Lung (tissue), 12 donors: Measurements from ENCODE around the gene ZDHHC18. TPM values are rescaled to one million over a fixed set of nuclear protein-coding genes. Genes with fewer than 3 reads are reported as not detected.

ENCODE experiments used
- ATAC-seq: fragments of 200-7000 bp; cut with Tn5 transposase; one replicate; pipeline ENCODE4 v1.9.1; 2020; ENCODE audit warnings: moderate number of reproducible peaks; ENCODE audit not compliant: insufficient read depth, low FRiP score
- DNase-seq, 3 donors: peaks; one replicate each; pipeline ENCODE4 v3.0.0-alpha.2; 2013 to 2017
- H3K27ac ChIP-seq, 2 donors: one replicate each; pipeline ENCODE4 v1.5.1; 2013; ENCODE audit warnings: mild to moderate bottlenecking in 2 of 2, moderate library complexity in 2 of 2, control low read depth in 1 of 2, inconsistent platforms in 1 of 2, low read depth in 1 of 2, low read length in 1 of 2
- H3K27me3 ChIP-seq, 3 donors: one replicate each; pipeline ENCODE4 v1.5.1; 2013; ENCODE audit warnings: low read length in 2 of 3; ENCODE audit not compliant: control insufficient read depth in 3 of 3, insufficient read depth in 3 of 3
- H3K36me3 ChIP-seq, 4 donors: one replicate each; pipeline ENCODE4 v1.5.1; 2013; ENCODE audit warnings: low read length in 4 of 4, mild to moderate bottlenecking in 1 of 4, moderate library complexity in 1 of 4; ENCODE audit not compliant: control insufficient read depth in 4 of 4, insufficient read depth in 4 of 4
- H3K4me1 ChIP-seq, 5 donors: one replicate each; pipeline ENCODE4 v1.5.1; 2013; ENCODE audit warnings: low read length in 5 of 5, mild to moderate bottlenecking in 2 of 5, moderate library complexity in 1 of 5; ENCODE audit not compliant: control insufficient read depth in 5 of 5, insufficient read depth in 5 of 5
- H3K4me3 ChIP-seq: one replicate; pipeline ENCODE4 v1.5.1; 2013; ENCODE audit warnings: mild to moderate bottlenecking, control low read depth, moderate library complexity
- H3K9ac ChIP-seq, 2 donors: one replicate each; pipeline ENCODE4 v1.5.1; 2013; ENCODE audit warnings: low read length in 2 of 2, control low read depth in 1 of 2; ENCODE audit not compliant: insufficient read depth in 1 of 2
- H3K9me3 ChIP-seq, 4 donors: one replicate each; pipeline ENCODE4 v1.5.1; 2013; ENCODE audit warnings: low read length in 3 of 4, mild to moderate bottlenecking in 1 of 4, moderate library complexity in 1 of 4; ENCODE audit not compliant: control insufficient read depth in 4 of 4, insufficient read depth in 3 of 4
- CTCF ChIP-seq: IDR thresholded peaks from 2 replicates; pipeline ENCODE4 v1.5.1; 2012; ENCODE audit warnings: mild to moderate bottlenecking; ENCODE audit errors: control extremely low read depth, extremely low read depth
- WGBS, 2 donors: extraction: QIAGEN DNeasy Blood & Tissue Kit; methylation state at CpG; one replicate each; pipeline ENCODE4 v1.1.7; 2013; 5-methylcytosine and 5-hydroxymethylcytosine counted together
- polyA plus RNA-seq, 2 donors: library from polyadenylated mRNA; stranded (reverse); fragments of 200-250 nt; gene quantifications; one replicate each; pipeline ENCODE4 v1.2.1, GENCODE V29; 2013
- total RNA-seq, 2 donors: library from RNA; depleted of rRNA in 1 of 2; stranded (reverse); fragments of >200 nt in 1 of 2; gene quantifications; one replicate each; pipeline ENCODE4 v1.2.1, GENCODE V29; 2014 to 2021
- donor health status: control.
- donor health status: control.
- donor health status: Bipolar disorder and iron deficiency.
- donor health status: healthy.
- donor health status: DM: yes; HTN: yes; CAD: no.

Gene ZDHHC18
- total and polyA plus RNA-seq, 4 donors = 11.6 to 39.1 (median 18.3) TPM

GRCh38 chr1:26786437-26787380 is 39.8 kb upstream of the ZDHHC18 start:
- Histone ChIP-seq H3K9ac (peak overlapping the region; percentile 89 to 95), H3K4me1 (peaks cover 16 to 48% (median 40%) of the 10 kb centered on the region in 5 donors), H3K9me3 (no peaks in the 10 kb centered on the region), H3K27ac (peak overlapping the region; percentile 97 to 98), H3K4me3 (peak overlapping the region; percentile 66), H3K27me3 (no peaks in the 10 kb centered on the region), H3K36me3 (peaks cover 0 to 12% (median 1%) of the 10 kb centered on the region in 4 donors)
- peak; percentile 65 to 87 (median 80) for DNase-seq
- peak; percentile 13 for ATAC-seq
- WGBS, 2 donors = 2 to 4% methylated on average over 12 of the region's 12 CpGs
- no peak for TF ChIP-seq CTCF

- TF ChIP-seq CTCF = no peak
- no peak for DNase-seq
- Histone ChIP-seq H3K36me3 (peaks cover 0 to 14% (median 1%) of the 10 kb centered on the region in 4 donors), H3K27me3 (no peaks in the 10 kb centered on the region), H3K9me3 (no peaks in the 10 kb centered on the region), H3K27ac (peak overlapping the region; percentile 96 to 97), H3K4me3 (peak overlapping the region; percentile 66), H3K4me1 (peaks cover 16 to 48% (median 40%) of the 10 kb centered on the region in 5 donors), H3K9ac (peak overlapping the region; percentile 89 to 95)
- peak; percentile 1 for ATAC-seq
- 0 to 1% methylated on average over 11 of the region's 11 CpGs for WGBS, 2 donors
Measured at GRCh38 chr1:26787381-26787705, 39.1 kb upstream of the ZDHHC18 start.

DNA sequence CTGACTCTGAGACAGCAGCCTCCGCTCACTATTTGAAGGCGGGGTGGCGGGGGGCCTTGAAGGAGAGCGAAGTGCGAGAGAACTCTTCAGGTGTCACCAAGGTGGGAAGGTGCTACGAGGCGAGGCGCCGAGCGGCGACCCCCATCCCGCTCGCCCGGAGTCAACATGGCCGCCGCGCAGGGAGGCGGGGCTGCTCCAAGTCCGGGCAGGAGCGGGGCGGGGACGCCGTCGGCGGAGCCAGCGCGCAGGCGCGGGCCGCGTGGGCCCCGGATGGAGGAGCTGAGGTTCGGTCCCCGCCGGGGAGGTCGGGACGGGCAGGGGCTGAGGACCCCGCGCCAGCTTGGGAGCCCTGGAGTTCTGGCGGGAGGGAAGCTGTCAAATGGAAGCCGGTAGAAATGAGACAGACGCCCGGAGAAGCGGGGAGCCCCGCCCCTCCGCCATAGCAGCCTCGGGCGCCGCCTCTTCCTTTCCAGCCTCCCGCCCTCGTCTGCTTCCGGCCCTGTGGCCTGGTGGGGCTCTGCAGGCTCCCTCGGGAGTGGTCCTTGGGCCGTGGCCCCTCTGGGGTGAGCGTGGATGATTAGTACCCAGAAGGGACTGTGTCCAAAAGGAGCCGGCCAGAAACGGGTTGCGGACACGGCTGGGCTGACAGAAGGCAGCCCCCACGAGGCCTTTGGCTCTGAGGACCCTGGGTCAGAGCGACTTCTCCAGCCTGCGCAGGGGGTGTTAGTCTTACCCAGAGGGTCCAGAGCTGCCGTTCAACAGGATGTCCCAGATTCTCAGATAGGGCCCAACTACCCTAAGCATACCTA is 38.6 kb upstream of the ZDHHC18 start, which contains the start of gene PIGV:
Gene PIGV, plus strand, starts transcription at position 245 of the 809 bp plus-strand sequence. CDS start 2,866 bp downstream, outside the sequence.
- H3K9ac ChIP-seq = peak within 1 kb of the TSS; percentile 89 to 95
- TF ChIP-seq CTCF = no peak
- ATAC-seq (peak; percentile 88), DNase-seq (peak; percentile 93 to 95 (median 94))
- WGBS, 2 donors = 0 to 1% methylated on average over 54 to 63 of the region's 63 CpGs
- H3K4me3 ChIP-seq = peak within 1 kb of the TSS; percentile 72
- no peaks in the 10 kb centered on the region for H3K27me3 ChIP-seq
- H3K4me1 ChIP-seq = peaks cover 16 to 45% (median 34%) of the 10 kb centered on the region in 5 donors
- H3K27ac ChIP-seq = peak within 1 kb of the TSS; percentile 96 to 97
- no peaks in the 10 kb centered on the region for H3K9me3 ChIP-seq
- peaks cover 0 to 8% (median 1%) of the 10 kb centered on the region in 4 donors for H3K36me3 ChIP-seq
